Endothelial cell (in vitro differentiated cells): ENCODE results near the gene PDE4B. TPM values are rescaled to one million over a fixed set of nuclear protein-coding genes. Genes with fewer than 3 reads are reported as not detected.

Experiments
- DNase-seq: peaks from one replicate; pipeline ENCODE4 v3.0.0; 2021; ENCODE audit warnings: low spot score
- H3K27ac Mint-ChIP-seq: one replicate; pipeline ENCODE4 v1.8.0; 2021; ENCODE audit warnings: mixed read lengths, inconsistent platforms; ENCODE audit not compliant: unreplicated experiment
- H3K27me3 Mint-ChIP-seq: one replicate; pipeline ENCODE4 v1.8.0; 2021; ENCODE audit warnings: mild to moderate bottlenecking, moderate library complexity, mixed read lengths, inconsistent platforms; ENCODE audit not compliant: unreplicated experiment
- H3K36me3 Mint-ChIP-seq: one replicate; pipeline ENCODE4 v1.8.0; 2021; ENCODE audit warnings: mild to moderate bottlenecking, low read depth, mixed read lengths, inconsistent platforms; ENCODE audit not compliant: unreplicated experiment
- H3K4me1 Mint-ChIP-seq: one replicate; pipeline ENCODE4 v1.8.0; 2021; ENCODE audit warnings: mild to moderate bottlenecking, mixed read lengths, inconsistent platforms; ENCODE audit not compliant: unreplicated experiment
- H3K4me3 Mint-ChIP-seq: one replicate; pipeline ENCODE4 v1.8.0; 2021; ENCODE audit warnings: mild to moderate bottlenecking, mixed read lengths, inconsistent platforms; ENCODE audit not compliant: unreplicated experiment
- H3K9me3 Mint-ChIP-seq: one replicate; pipeline ENCODE4 v1.8.0; 2021; ENCODE audit warnings: mixed read lengths, inconsistent platforms; ENCODE audit not compliant: unreplicated experiment
- total RNA-seq: library from RNA; stranded (reverse); fragmentation: NEBNext Ultra II Directional; extraction: Animal tissue kit (Norgen Biotek cat#: 25700); gene quantifications from one replicate; pipeline ENCODE4 v1.2.1, GENCODE V29; 2021; ENCODE audit not compliant: unreplicated experiment
- TF ChIP-seq, protein P1 (sequence below): fragments of 200-600 bp; sonication (generic); IDR thresholded peaks from one replicate; pipeline ENCODE4 v1.5.0; 2021; ENCODE audit warnings: antibody characterized with exemption; ENCODE audit not compliant: unreplicated experiment

The PDE4B gene
- total RNA-seq, 1 donor from 2014 or later = 45.6 TPM

GRCh38 chr1:66183400-66183799 lies 390.7 kb downstream of the PDE4B start:
- H3K4me1 Mint-ChIP-seq = peaks cover 25% of the 10 kb centered on the region
- H3K27me3 Mint-ChIP-seq = no peaks in the 10 kb centered on the region
- DNase-seq = no peak
- no peaks in the 10 kb centered on the region for H3K9me3 Mint-ChIP-seq
- H3K27ac Mint-ChIP-seq = peak overlapping the region; percentile 92
- TF ChIP-seq, protein P1, sequence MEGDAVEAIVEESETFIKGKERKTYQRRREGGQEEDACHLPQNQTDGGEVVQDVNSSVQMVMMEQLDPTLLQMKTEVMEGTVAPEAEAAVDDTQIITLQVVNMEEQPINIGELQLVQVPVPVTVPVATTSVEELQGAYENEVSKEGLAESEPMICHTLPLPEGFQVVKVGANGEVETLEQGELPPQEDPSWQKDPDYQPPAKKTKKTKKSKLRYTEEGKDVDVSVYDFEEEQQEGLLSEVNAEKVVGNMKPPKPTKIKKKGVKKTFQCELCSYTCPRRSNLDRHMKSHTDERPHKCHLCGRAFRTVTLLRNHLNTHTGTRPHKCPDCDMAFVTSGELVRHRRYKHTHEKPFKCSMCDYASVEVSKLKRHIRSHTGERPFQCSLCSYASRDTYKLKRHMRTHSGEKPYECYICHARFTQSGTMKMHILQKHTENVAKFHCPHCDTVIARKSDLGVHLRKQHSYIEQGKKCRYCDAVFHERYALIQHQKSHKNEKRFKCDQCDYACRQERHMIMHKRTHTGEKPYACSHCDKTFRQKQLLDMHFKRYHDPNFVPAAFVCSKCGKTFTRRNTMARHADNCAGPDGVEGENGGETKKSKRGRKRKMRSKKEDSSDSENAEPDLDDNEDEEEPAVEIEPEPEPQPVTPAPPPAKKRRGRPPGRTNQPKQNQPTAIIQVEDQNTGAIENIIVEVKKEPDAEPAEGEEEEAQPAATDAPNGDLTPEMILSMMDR = no peak
- H3K4me3 Mint-ChIP-seq = no peak overlapping the region
- no peaks in the 10 kb centered on the region for H3K36me3 Mint-ChIP-seq

- H3K4me3 Mint-ChIP-seq = no peak overlapping the region
Measured at GRCh38 chr1:66197120-66197519, 404.4 kb downstream of the PDE4B start.

DNA sequence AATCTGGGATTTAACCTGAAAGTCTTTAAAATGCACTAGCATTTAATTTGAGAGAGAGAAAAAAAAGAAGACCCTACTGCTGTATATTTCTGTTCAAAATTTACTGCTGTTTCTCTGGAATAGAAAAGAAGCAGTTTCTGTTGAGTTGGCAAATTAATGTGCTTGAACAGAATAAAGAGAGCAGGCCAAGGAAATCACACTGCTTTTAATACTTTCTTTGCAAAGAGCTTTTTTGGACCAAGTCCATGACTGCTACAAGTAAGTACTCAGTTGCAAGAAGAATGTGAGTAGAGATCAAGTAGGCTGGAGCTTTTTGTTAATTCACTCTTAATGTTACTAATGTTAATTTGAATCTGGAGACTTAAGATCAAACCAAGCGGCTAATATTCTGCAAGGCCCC lies 405.1 kb downstream of the PDE4B start:
- TF ChIP-seq, protein P1 = no peak
- no peak overlapping the region for H3K27ac Mint-ChIP-seq
- no peak for DNase-seq
- no peaks in the 10 kb centered on the region for H3K4me1 Mint-ChIP-seq
- H3K9me3 Mint-ChIP-seq = no peaks in the 10 kb centered on the region
- no peaks in the 10 kb centered on the region for H3K36me3 Mint-ChIP-seq
- no peaks in the 10 kb centered on the region for H3K27me3 Mint-ChIP-seq
- no peak overlapping the region for H3K4me3 Mint-ChIP-seq

More at GRCh38 chr1:66197120-66197519, 404.4 kb downstream of the PDE4B start:
- Mint-ChIP-seq H3K36me3 (no peaks in the 10 kb centered on the region), H3K27ac (no peak overlapping the region), H3K27me3 (no peaks in the 10 kb centered on the region), H3K4me1 (no peaks in the 10 kb centered on the region), H3K9me3 (no peaks in the 10 kb centered on the region)
- no peak for DNase-seq
- TF ChIP-seq, protein P1 = no peak

- no peak for DNase-seq
- TF ChIP-seq, protein P1 = no peak
- Mint-ChIP-seq H3K4me3 (no peak overlapping the region), H3K27ac (no peak overlapping the region), H3K27me3 (no peaks in the 10 kb centered on the region), H3K36me3 (peaks cover 8% of the 10 kb centered on the region), H3K9me3 (peaks cover 8% of the 10 kb centered on the region), H3K4me1 (no peaks in the 10 kb centered on the region)
Measured at GRCh38 chr1:66206563-66207144, 414.0 kb downstream of the PDE4B start.

GRCh38 chr1:66207484-66207883 lies 414.8 kb downstream of the PDE4B start:
- no peak overlapping the region for H3K4me3 Mint-ChIP-seq
- peaks cover 8% of the 10 kb centered on the region for H3K36me3 Mint-ChIP-seq
- H3K27ac Mint-ChIP-seq = no peak overlapping the region
- H3K27me3 Mint-ChIP-seq = no peaks in the 10 kb centered on the region
- no peak for DNase-seq
- TF ChIP-seq, protein P1 = no peak
- no peaks in the 10 kb centered on the region for H3K4me1 Mint-ChIP-seq
- H3K9me3 Mint-ChIP-seq = peaks cover 8% of the 10 kb centered on the region
